Pancreas (tissue), 10 donors: Measurements from ENCODE around the gene SLC2A3. TPM values are rescaled to one million over a fixed set of nuclear protein-coding genes. Genes with fewer than 3 reads are reported as not detected.
"Not testable (repeated sequence)": the region's sequence is repeated elsewhere in the genome, so short reads cannot be mapped to it uniquely, and the experiment has no call there.

Source experiments
- ATAC-seq, 4 donors: fragments of 200-7000 bp; cut with Tn5 transposase; one replicate each; pipeline versions ENCODE4 v1.8.0 to v1.9.1; 2020; ENCODE audit warnings: mild to moderate bottlenecking in 4 of 4, moderate library complexity in 4 of 4
- DNase-seq, 6 donors: peaks; one replicate each; pipeline ENCODE4 v3.0.0-alpha.2; 2020
- FAIRE-seq: peaks from 2 replicates; lab custom pipeline; 2012; peaks lifted over from hg19 to GRCh38; lab: Jason Lieb, UNC
- H3K27ac ChIP-seq, 4 donors: fragments of 200-600 bp; sonication (generic); 1 replicate in 3 of 4; 2 replicates in 1 of 4; pipeline versions ENCODE4 v1.5.0 to v1.8.0; 2020
- H3K27me3 ChIP-seq, 4 donors: fragments of 200-600 bp; one replicate each; pipeline ENCODE4 v1.8.0; 2021
- H3K36me3 ChIP-seq, 3 donors: fragments of 200-600 bp; sonication (generic) in 1 of 3; one replicate each; pipeline versions ENCODE4 v1.5.0 to v1.8.0; 2020 to 2021
- H3K4me1 ChIP-seq, 3 donors: fragments of 200-600 bp; one replicate each; pipeline ENCODE4 v1.8.0; 2021
- H3K4me3 ChIP-seq, 4 donors: fragments of 200-600 bp; sonication (generic) in 2 of 4; one replicate each; pipeline versions ENCODE4 v1.5.0 to v1.8.0; 2020 to 2021
- H3K9me3 ChIP-seq, 4 donors: fragments of 200-600 bp; one replicate each; pipeline ENCODE4 v1.8.0; 2021
- CTCF ChIP-seq, 4 donors: fragments of 200-600 bp; sonication (generic) in 3 of 4; IDR thresholded peaks; one replicate each; pipeline versions ENCODE4 v1.5.0 to v1.8.0; 2021; ENCODE audit warnings: antibody characterized with exemption in 4 of 4
- WGBS, 2 donors: extraction: QIAGEN DNeasy Blood & Tissue Kit; methylation state at CpG; one replicate each; pipeline ENCODE4 v1.1.7; 2013; 5-methylcytosine and 5-hydroxymethylcytosine counted together
- intact Hi-C, 3 donors: fragments of 100-400 bp; cut with DNase I; formaldehyde crosslinking; loops; one replicate each; pipeline versions ENCODE4 v1.11.1 to v1.14.2; 2022
- polyA plus RNA-seq, 2 donors: library from polyadenylated mRNA; stranded (reverse); fragments of 200-250 nt; gene quantifications; one replicate each; pipeline ENCODE4 v1.2.3, GENCODE V29; 2013
- total RNA-seq, 6 donors: library from RNA; stranded (reverse); fragmentation: NEBNext Ultra II Directional in 4 of 6; extraction: Animal tissue kit (Norgen Biotek cat#: 25700) in 4 of 6; gene quantifications; one replicate each; pipeline versions ENCODE4 v1.2.1 to v1.2.4, GENCODE V29; 2021 to 2023
- donor health status: healthy with polysubstance abuse.
- donor health status: DM: no; HTN: no; CAD: no; lungs with moderate emphysema.
- donor health status: DM: no; HTN: no; CAD: no.
- donor health status: control.
- donor health status: control.
- donor health status: Bipolar disorder and iron deficiency.
- donor health status: DM: yes; HTN: yes; CAD: no.
- donor health status: DM: no; HTN: no; CAD: no.
- donor health status: DM: no; HTN: no; CAD: no.
- donor health status: DM: yes; HTN: yes; CAD: no.

SLC2A3 gene
- total and polyA plus RNA-seq, 8 donors, result 1.9 to 28.5 (median 5.3) TPM

- Histone ChIP-seq H3K4me3 (no peak overlapping the region), H3K27ac (no peak overlapping the region), H3K36me3 (no peaks in the 10 kb centered on the region), H3K27me3 (no peaks in the 10 kb centered on the region), H3K4me1 (no peaks in the 10 kb centered on the region), H3K9me3 (no peaks in the 10 kb centered on the region)
- TF ChIP-seq CTCF (IDR thresholded peaks at IDR 0.05), result no peak
- FAIRE-seq (no peak), ATAC-seq (peak in 2 of 4 donors; percentile 19 to 34), DNase-seq (no peak)
- 44 to 46% methylated on average over 8 of the region's 8 CpGs for WGBS, 2 donors
- intact Hi-C loops, result no loop called here
These were observed 6.7 kb downstream of the SLC2A3 start for GRCh38 chr12:7929083-7929792.

- no peak for TF ChIP-seq CTCF (IDR thresholded peaks at IDR 0.05)
- no peak for DNase-seq
- Histone ChIP-seq H3K36me3 (no peaks in the 10 kb centered on the region), H3K9me3 (no peaks in the 10 kb centered on the region), H3K27ac (no peak overlapping the region), H3K27me3 (no peaks in the 10 kb centered on the region), H3K4me3 (no peak overlapping the region), H3K4me1 (no peaks in the 10 kb centered on the region)
- no peak for ATAC-seq
- intact Hi-C loops, result no loop called here
- FAIRE-seq, result no peak
- 91 to 96% methylated on average over 4 of the region's 4 CpGs for WGBS, 2 donors
These were observed 8.5 kb downstream of the SLC2A3 start for GRCh38 chr12:7927470-7927869.

GRCh38 chr12:7926068-7926666 is 9.8 kb downstream of the SLC2A3 start:
- DNase-seq, H3K9me3 ChIP-seq, intact Hi-C loops, ATAC-seq, H3K27me3 ChIP-seq, H3K36me3 ChIP-seq, H3K4me1 ChIP-seq, H3K27ac ChIP-seq, FAIRE-seq, H3K4me3 ChIP-seq: not testable (repeated sequence)
- WGBS, 2 donors, result 87 to 91% methylated on average over 5 of the region's 5 CpGs

- no peak for TF ChIP-seq CTCF (IDR thresholded peaks at IDR 0.05)
- no peak overlapping the region for H3K27ac ChIP-seq
- no peaks in the 10 kb centered on the region for H3K9me3 ChIP-seq
- H3K4me1 ChIP-seq, result no peaks in the 10 kb centered on the region
- H3K36me3 ChIP-seq, result no peaks in the 10 kb centered on the region
- DNase-seq, result no peak
- FAIRE-seq, result no peak
- no peak overlapping the region for H3K4me3 ChIP-seq
- 94 to 96% methylated on average over 15 of the region's 15 CpGs for WGBS, 2 donors
- intact Hi-C loops, result no loop called here
- ATAC-seq, result no peak
- no peaks in the 10 kb centered on the region for H3K27me3 ChIP-seq
These were observed 12.4 kb downstream of the SLC2A3 start for GRCh38 chr12:7923241-7924236.

- H3K36me3 ChIP-seq, H3K4me1 ChIP-seq, FAIRE-seq, H3K9me3 ChIP-seq, H3K4me3 ChIP-seq, H3K27ac ChIP-seq, intact Hi-C loops, ATAC-seq, DNase-seq, H3K27me3 ChIP-seq: not testable (repeated sequence)
- 76 to 77% methylated on average over 8 to 12 of the region's 12 CpGs for WGBS, 2 donors
These were observed 14.8 kb downstream of the SLC2A3 start for GRCh38 chr12:7921181-7921580.

GRCh38 chr12:7918268-7918590 is 17.8 kb downstream of the SLC2A3 start:
- H3K9me3 ChIP-seq, ATAC-seq, H3K4me3 ChIP-seq, H3K27me3 ChIP-seq, DNase-seq, intact Hi-C loops, FAIRE-seq, H3K36me3 ChIP-seq, H3K4me1 ChIP-seq, H3K27ac ChIP-seq: not testable (repeated sequence)
- WGBS, 2 donors, result 87 to 89% methylated on average over 7 of the region's 7 CpGs
